Activated naive CD4-positive, alpha-beta T cell treated with anti-CD3 and anti-CD28 coated beads, Interleukin-2, amount 50 U/mL, for 72 hours (primary cell): ENCODE measurements around the gene PSMB11. TPM values are rescaled to one million over a fixed set of nuclear protein-coding genes. Genes with fewer than 3 reads are reported as not detected.
"Not testable (repeated sequence)": the region's sequence is repeated elsewhere in the genome, so short reads cannot be mapped to it uniquely, and the experiment has no call there.

Experiments
- ATAC-seq, 2 donors: fragments of 150-1000 bp; cut with Tn5 transposase; 2 replicates each; pipeline ENCODE4 v1.10.0; 2021; ENCODE audit warnings: mild to moderate bottlenecking in 2 of 2, moderate library complexity in 2 of 2
- DNase-seq, 2 donors: peaks; one replicate each; pipeline ENCODE4 v3.0.0; 2021 to 2022; ENCODE audit warnings: low spot score in 2 of 2
- H3K27ac Mint-ChIP-seq, 2 donors: one replicate each; pipeline ENCODE4 v1.8.0; 2022; ENCODE audit warnings: mild to moderate bottlenecking in 2 of 2, mixed read lengths in 2 of 2
- H3K36me3 Mint-ChIP-seq, 2 donors: one replicate each; pipeline ENCODE4 v1.8.0; 2022; ENCODE audit warnings: mixed read lengths in 2 of 2
- H3K9me3 Mint-ChIP-seq, 2 donors: one replicate each; pipeline ENCODE4 v1.8.0; 2022; ENCODE audit warnings: mixed read lengths in 2 of 2
- total RNA-seq, 2 donors: library from RNA; stranded (reverse); gene quantifications; one replicate each; pipeline ENCODE4 v1.2.3, GENCODE V29; 2022

The PSMB11 gene
- total RNA-seq, 2 donors from 2014 or later: not detected

DNA sequence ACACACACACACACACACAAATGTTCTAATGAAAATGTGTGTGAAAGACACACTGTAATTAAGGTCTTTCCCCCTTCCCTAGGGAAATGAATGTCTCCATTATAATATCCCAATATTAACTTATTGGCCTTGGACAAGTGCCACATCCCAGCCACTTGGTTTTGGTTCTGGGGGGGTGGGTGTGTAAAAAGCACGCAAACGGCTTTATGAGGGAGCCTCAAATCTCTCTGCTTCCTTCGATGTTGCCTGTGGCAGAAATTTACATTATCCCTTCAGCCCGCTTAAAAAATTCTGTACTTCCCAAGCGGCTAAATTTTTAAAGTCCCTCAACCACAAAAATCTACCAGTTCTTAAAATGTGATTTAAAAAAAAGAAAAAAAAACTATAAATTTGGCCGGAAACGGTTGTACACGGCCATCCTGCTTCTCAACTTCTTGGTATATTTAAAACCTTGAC lies 32.5 kb upstream of the PSMB11 start:
- Mint-ChIP-seq H3K36me3 (peaks cover 0 to 14% of the 10 kb centered on the region in 2 donors), H3K9me3 (no peaks in the 10 kb centered on the region), H3K27ac (peak overlapping the region; percentile 92 to 94)
- ATAC-seq (no peak), DNase-seq (no peak)

GRCh38 chr14:23009939-23010726 lies 31.9 kb upstream of the PSMB11 start, which contains the start of gene C14orf93:
TSS of gene C14orf93 (minus strand) at chr14:23010143. CDS start at chr14:22999023, 11,120 bp downstream.
- Mint-ChIP-seq H3K27ac (peak within 1 kb of the TSS; percentile 92 to 94), H3K36me3 (peaks cover 0 to 14% of the 10 kb centered on the region in 2 donors), H3K9me3 (no peaks in the 10 kb centered on the region)
- ATAC-seq (peak; percentile 20 to 41), DNase-seq (peak; percentile 78 to 82)

GRCh38 chr14:23013054-23013748 lies 28.8 kb upstream of the PSMB11 start:
- Mint-ChIP-seq H3K27ac (no peak overlapping the region), H3K36me3 (peaks cover 0 to 6% of the 10 kb centered on the region in 2 donors), H3K9me3 (no peaks in the 10 kb centered on the region)
- DNase-seq: no peak
- no peak for ATAC-seq

- not testable (repeated sequence) for H3K9me3 Mint-ChIP-seq, H3K36me3 Mint-ChIP-seq, DNase-seq, ATAC-seq, H3K27ac Mint-ChIP-seq
Measured at GRCh38 chr14:23013749-23014054, 28.3 kb upstream of the PSMB11 start.

GRCh38 chr14:23015618-23016017 lies 26.4 kb upstream of the PSMB11 start:
- Mint-ChIP-seq H3K27ac (peak overlapping the region; percentile 9 to 70), H3K36me3 (peaks cover 0 to under 1% of the 10 kb centered on the region in 2 donors), H3K9me3 (no peaks in the 10 kb centered on the region)
- DNase-seq (no peak), ATAC-seq (peak; percentile 51 to 61)

DNA sequence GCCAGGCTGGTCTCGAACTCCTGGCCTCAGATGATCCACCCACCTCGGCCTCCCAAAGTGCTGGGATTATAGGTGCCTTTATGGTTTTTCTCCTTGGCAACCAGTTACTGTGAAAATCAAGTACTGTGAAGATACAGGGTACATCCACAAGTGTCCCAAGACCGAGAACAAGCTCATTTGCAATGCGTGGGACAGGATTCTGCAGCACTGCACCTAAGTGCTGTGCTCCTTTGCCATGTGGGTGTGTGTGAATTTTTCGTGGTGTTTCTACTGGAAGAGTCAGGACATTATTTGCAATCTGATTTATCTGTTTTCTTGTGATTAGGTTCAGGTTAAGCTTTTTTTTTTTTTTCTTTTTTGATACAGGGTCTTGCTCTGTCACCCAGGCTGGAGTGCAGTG lies 24.9 kb upstream of the PSMB11 start:
- Mint-ChIP-seq H3K36me3 (peaks cover 0 to 5% of the 10 kb centered on the region in 2 donors), H3K9me3 (no peaks in the 10 kb centered on the region)
- DNase-seq: no peak

GRCh38 chr14:23018107-23018506 lies 23.9 kb upstream of the PSMB11 start:
- ATAC-seq (no peak), DNase-seq (no peak)
- Mint-ChIP-seq H3K36me3 (peaks cover 0 to 5% of the 10 kb centered on the region in 2 donors), H3K27ac (no peak overlapping the region), H3K9me3 (no peaks in the 10 kb centered on the region)

More for the DNA sequence above, 24.9 kb upstream of the PSMB11 start:
- no peak overlapping the region for H3K27ac Mint-ChIP-seq
- no peak for ATAC-seq

- H3K27ac Mint-ChIP-seq: peak overlapping the region; percentile 78 to 81
- peak; percentile 53 to 65 for ATAC-seq
- DNase-seq: no peak
- no peaks in the 10 kb centered on the region for H3K9me3 Mint-ChIP-seq
- H3K36me3 Mint-ChIP-seq: peaks cover 6 to 11% of the 10 kb centered on the region in 2 donors
Measured at GRCh38 chr14:23020143-23021128, 21.6 kb upstream of the PSMB11 start.

DNA sequence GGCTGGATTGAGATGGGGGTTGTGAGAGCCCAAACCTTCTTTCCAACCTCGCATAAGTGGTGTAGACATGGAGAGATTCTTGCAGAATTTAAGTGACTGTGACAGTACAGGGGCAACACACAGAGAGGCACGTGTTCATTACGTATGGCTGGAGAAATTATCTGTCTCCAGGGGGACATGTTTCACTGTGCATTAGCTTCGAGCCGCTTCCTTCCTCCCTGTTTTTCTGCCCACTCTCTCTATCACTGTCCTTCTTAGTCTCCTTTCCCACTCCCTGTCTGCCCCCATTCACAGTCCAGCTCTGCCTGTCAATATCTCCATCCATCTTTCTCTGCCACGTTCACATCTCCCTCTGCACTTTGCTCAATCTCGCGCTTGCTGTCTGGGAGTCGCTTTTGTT lies 20.6 kb upstream of the PSMB11 start:
- Mint-ChIP-seq H3K36me3 (peaks cover 14 to 15% of the 10 kb centered on the region in 2 donors), H3K9me3 (no peaks in the 10 kb centered on the region), H3K27ac (peak overlapping the region; percentile 78 to 81)
- DNase-seq: no peak
- peak in 1 of 2 donors; percentile 14 for ATAC-seq

- no peak for DNase-seq
- H3K27ac Mint-ChIP-seq: peak overlapping the region; percentile 78 to 81
- no peak for ATAC-seq
- peaks cover 14 to 15% of the 10 kb centered on the region in 2 donors for H3K36me3 Mint-ChIP-seq
- no peaks in the 10 kb centered on the region for H3K9me3 Mint-ChIP-seq
Measured at GRCh38 chr14:23021889-23022442, 20.0 kb upstream of the PSMB11 start.

DNA sequence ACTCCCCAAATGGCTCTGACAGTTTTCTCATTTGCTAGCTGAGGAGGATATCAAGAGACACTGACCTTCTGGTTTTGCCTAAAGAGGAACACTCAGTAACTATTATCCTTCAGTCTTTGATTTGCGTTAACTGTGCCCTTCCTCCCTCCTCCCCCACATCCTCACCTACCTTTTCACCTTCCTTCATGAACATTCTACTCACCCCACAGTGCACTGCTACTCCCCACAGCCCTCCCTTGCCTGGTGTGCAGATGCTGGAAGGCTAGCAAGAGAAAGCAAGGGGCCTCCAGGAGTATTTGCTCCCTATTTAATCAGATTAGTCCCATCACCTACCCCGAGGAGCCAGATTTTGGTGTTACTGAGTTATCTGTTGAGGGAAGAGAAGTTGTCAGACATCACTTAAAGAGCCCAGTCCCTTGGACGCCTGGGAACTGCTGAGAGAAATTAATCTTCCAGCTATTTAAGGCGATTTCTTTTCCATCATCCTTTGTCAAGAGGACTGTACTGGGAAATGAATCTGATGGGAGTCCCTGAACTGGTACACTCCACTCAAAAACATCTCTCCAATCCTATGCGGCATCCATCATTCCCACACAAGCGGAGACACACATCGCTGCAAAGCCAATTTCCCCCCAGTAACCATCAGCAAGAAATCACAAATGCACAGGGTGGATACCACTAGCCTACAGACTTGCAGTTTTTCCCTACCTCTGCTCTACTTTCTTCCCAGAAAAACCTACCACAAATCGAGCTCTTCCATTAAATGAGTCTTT lies 18.8 kb upstream of the PSMB11 start:
- H3K9me3 Mint-ChIP-seq: no peaks in the 10 kb centered on the region
- H3K36me3 Mint-ChIP-seq: peaks cover 14 to 22% of the 10 kb centered on the region in 2 donors
- ATAC-seq (peak in 1 of 2 donors; percentile 8), DNase-seq (peak in 1 of 2 donors; percentile 3)
- peak overlapping the region; percentile 11 to 69 for H3K27ac Mint-ChIP-seq

DNA sequence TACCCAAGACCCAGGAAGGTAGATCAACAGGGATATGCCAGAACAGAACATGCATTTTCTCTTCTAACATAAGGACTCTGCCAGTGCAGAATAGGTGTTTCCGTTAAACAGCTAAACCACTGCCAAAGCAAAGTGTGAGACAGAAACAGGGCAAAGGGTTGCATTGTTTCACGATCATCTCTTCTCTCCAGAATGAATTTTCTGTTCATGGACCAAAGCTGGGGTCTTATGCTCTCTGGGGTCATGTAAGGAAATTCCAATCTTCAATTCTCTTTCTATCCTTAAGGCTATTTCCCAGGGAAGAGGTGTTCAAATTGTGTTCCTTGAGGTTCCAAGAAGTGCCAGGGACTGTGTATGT lies 18.2 kb upstream of the PSMB11 start:
- H3K36me3 Mint-ChIP-seq: peaks cover 17 to 22% of the 10 kb centered on the region in 2 donors

GRCh38 chr14:23024612-23025075 lies 17.4 kb upstream of the PSMB11 start:
- Mint-ChIP-seq H3K27ac (peak overlapping the region; percentile 65 to 78), H3K36me3 (peaks cover 20 to 30% of the 10 kb centered on the region in 2 donors), H3K9me3 (no peaks in the 10 kb centered on the region)
- peak; percentile 58 to 66 for ATAC-seq
- DNase-seq: peak in 1 of 2 donors; percentile 48

More for the DNA sequence above, 18.2 kb upstream of the PSMB11 start:
- Mint-ChIP-seq H3K27ac (peak overlapping the region in 1 of 2 donors; percentile 69), H3K9me3 (no peaks in the 10 kb centered on the region)
- no peak for DNase-seq
- ATAC-seq: no peak

DNA sequence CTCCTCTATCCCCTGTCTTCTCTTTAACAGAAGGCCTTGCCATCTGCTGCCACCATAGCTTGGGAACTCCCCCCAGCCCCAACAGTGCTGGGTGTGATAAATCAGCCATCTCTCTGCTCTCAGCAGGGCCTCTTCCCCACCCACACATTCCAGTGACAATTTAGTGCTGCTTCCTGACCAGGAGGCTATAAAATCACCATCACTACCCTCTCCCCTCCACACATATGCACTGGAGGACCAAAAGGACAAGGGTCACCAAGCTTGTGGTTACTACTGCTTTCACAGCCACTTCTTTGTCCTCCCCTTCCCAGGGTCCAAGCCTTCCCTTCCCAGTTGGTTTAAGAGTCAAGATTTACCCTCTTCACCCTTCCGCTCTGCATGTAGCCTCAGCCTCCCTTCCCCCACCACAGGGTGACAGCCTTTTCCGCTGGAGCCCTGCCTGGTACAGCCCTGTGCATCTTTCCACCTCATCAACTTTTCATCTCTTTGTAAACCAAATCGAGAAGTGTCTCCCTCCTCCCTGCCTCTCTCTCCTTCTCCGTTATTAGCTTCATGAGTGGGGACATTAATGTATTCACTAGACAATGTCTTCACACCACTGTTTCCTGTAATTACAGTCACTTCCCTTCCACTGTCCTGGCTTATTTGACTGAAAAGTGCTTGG lies 16.7 kb upstream of the PSMB11 start:
- peak; percentile 44 to 59 for ATAC-seq
- peaks cover 20 to 30% of the 10 kb centered on the region in 2 donors for H3K36me3 Mint-ChIP-seq
- DNase-seq: peak in 1 of 2 donors; percentile 52

GRCh38 chr14:23028799-23029198 lies 13.2 kb upstream of the PSMB11 start:
- no peak for DNase-seq
- Mint-ChIP-seq H3K27ac (peak overlapping the region; percentile 0 to 40), H3K9me3 (no peaks in the 10 kb centered on the region), H3K36me3 (peaks cover 31 to 57% of the 10 kb centered on the region in 2 donors)
- ATAC-seq: peak; percentile 67 to 78

More for the DNA sequence above, 16.7 kb upstream of the PSMB11 start:
- Mint-ChIP-seq H3K27ac (peak overlapping the region; percentile 65 to 78), H3K9me3 (no peaks in the 10 kb centered on the region)
